Measurements from ENCODE around the gene ANKRD18B.
A peak's percentile ranks its signal among the peaks of the same experiment; 100 is the strongest.
"Not testable (repeated sequence)": the region's sequence is repeated elsewhere in the genome, so short reads cannot be mapped to it uniquely, and the experiment has no call there.

The ANKRD18B gene

GRCh38 chr9:33523397-33524305 is at the start of gene ANKRD18B:
TSS of gene ANKRD18B (plus strand) at chr9:33524251. CDS start at chr9:33524490, 239 bp downstream.
- DNase-seq = peak; percentile 63
- ATAC-seq = peak; percentile 93

- DNase-seq (no peak), ATAC-seq (no peak)
Measured at GRCh38 chr9:33475357-33475756, 48.7 kb upstream of the ANKRD18B start.

GRCh38 chr9:33476503-33476902 is 47.5 kb upstream of the ANKRD18B start:
- ATAC-seq (no peak), DNase-seq (no peak)

GRCh38 chr9:33480106-33480505 is 43.9 kb upstream of the ANKRD18B start:
- no peak for ATAC-seq
- no peak for DNase-seq

- DNase-seq (no peak), ATAC-seq (no peak)
Measured at GRCh38 chr9:33480976-33481375, 43.1 kb upstream of the ANKRD18B start.

GRCh38 chr9:33485312-33485711 is 38.7 kb upstream of the ANKRD18B start:
- ATAC-seq, DNase-seq: not testable (repeated sequence)

- no peak for DNase-seq
- ATAC-seq = no peak
Measured at GRCh38 chr9:33489066-33489465, 35.0 kb upstream of the ANKRD18B start.

GRCh38 chr9:33493819-33494218 is 30.2 kb upstream of the ANKRD18B start:
- DNase-seq, ATAC-seq: not testable (repeated sequence)

GRCh38 chr9:33498387-33498786 is 25.7 kb upstream of the ANKRD18B start:
- ATAC-seq (no peak), DNase-seq (no peak)

GRCh38 chr9:33506626-33507370 is 17.3 kb upstream of the ANKRD18B start:
- ATAC-seq (peak; percentile 81), DNase-seq (peak; percentile 28)

GRCh38 chr9:33510262-33511183 is 13.5 kb upstream of the ANKRD18B start:
- ATAC-seq (peak; percentile 62), DNase-seq (peak; percentile 57)

GRCh38 chr9:33511184-33511517 is 12.9 kb upstream of the ANKRD18B start:
- ATAC-seq = not testable (repeated sequence)

GRCh38 chr9:33512535-33512934 is 11.5 kb upstream of the ANKRD18B start:
- ATAC-seq, DNase-seq: not testable (repeated sequence)

More at GRCh38 chr9:33511184-33511517, 12.9 kb upstream of the ANKRD18B start:
- DNase-seq = not testable (repeated sequence)

GRCh38 chr9:33515342-33515995 is 8.6 kb upstream of the ANKRD18B start:
- ATAC-seq = not testable (repeated sequence)

GRCh38 chr9:33516397-33516796 is 7.7 kb upstream of the ANKRD18B start:
- not testable (repeated sequence) for DNase-seq, ATAC-seq

More at GRCh38 chr9:33515342-33515995, 8.6 kb upstream of the ANKRD18B start:
- DNase-seq = not testable (repeated sequence)

- DNase-seq (no peak), ATAC-seq (no peak)
Measured at GRCh38 chr9:33517373-33517772, 6.7 kb upstream of the ANKRD18B start.

GRCh38 chr9:33517934-33518577 is 6.0 kb upstream of the ANKRD18B start:
- DNase-seq = not testable (repeated sequence)

GRCh38 chr9:33521861-33522260 is 2.2 kb upstream of the ANKRD18B start:
- not testable (repeated sequence) for DNase-seq, ATAC-seq

More at GRCh38 chr9:33517934-33518577, 6.0 kb upstream of the ANKRD18B start:
- not testable (repeated sequence) for ATAC-seq

- DNase-seq (peak; percentile 13), ATAC-seq (no peak)
Measured at GRCh38 chr9:33524306-33524947, 376 bp downstream of the ANKRD18B start.

- DNase-seq, ATAC-seq: not testable (repeated sequence)
Measured at GRCh38 chr9:33528069-33528468, 4.0 kb downstream of the ANKRD18B start.
